Activated CD4-positive, alpha-beta T cell treated with anti-CD3 and anti-CD28 coated beads, Interleukin-2, amount 10 ng/mL, durations not matched to agents 24 days and 14 days (primary cell): ENCODE measurements around the gene ACTG1. TPM values are rescaled to one million over a fixed set of nuclear protein-coding genes. Genes with fewer than 3 reads are reported as not detected.

Experiments
- DNase-seq: peaks from one replicate; pipeline ENCODE4 v3.0.0; 2022
- H3K27ac Mint-ChIP-seq: one replicate; pipeline ENCODE4 v1.8.0; 2022; ENCODE audit warnings: mild to moderate bottlenecking, mixed read lengths
- H3K27me3 Mint-ChIP-seq: one replicate; pipeline ENCODE4 v1.8.0; 2022; ENCODE audit warnings: mixed read lengths
- H3K36me3 Mint-ChIP-seq: one replicate; pipeline ENCODE4 v1.8.0; 2022; ENCODE audit warnings: low read depth, mild to moderate bottlenecking, mixed read lengths
- H3K4me1 Mint-ChIP-seq: one replicate; pipeline ENCODE4 v1.8.0; 2021; ENCODE audit warnings: mixed read lengths
- H3K4me3 Mint-ChIP-seq: one replicate; pipeline ENCODE4 v1.8.0; 2022; ENCODE audit warnings: mild to moderate bottlenecking, moderate library complexity, mixed read lengths
- H3K9me3 Mint-ChIP-seq: one replicate; pipeline ENCODE4 v1.8.0; 2021; ENCODE audit warnings: mixed read lengths
- intact Hi-C: fragments of 100-400 bp; cut with micrococcal nuclease; formaldehyde crosslinking; loops from one replicate; pipeline ENCODE4 v1.15.1; 2023
- total RNA-seq: library from RNA; stranded (reverse); gene quantifications from 2 replicates; pipeline ENCODE4 v1.2.3, GENCODE V29; 2022

The ACTG1 gene
- total RNA-seq, 1 donor from 2014 or later: 3,353 TPM

DNA sequence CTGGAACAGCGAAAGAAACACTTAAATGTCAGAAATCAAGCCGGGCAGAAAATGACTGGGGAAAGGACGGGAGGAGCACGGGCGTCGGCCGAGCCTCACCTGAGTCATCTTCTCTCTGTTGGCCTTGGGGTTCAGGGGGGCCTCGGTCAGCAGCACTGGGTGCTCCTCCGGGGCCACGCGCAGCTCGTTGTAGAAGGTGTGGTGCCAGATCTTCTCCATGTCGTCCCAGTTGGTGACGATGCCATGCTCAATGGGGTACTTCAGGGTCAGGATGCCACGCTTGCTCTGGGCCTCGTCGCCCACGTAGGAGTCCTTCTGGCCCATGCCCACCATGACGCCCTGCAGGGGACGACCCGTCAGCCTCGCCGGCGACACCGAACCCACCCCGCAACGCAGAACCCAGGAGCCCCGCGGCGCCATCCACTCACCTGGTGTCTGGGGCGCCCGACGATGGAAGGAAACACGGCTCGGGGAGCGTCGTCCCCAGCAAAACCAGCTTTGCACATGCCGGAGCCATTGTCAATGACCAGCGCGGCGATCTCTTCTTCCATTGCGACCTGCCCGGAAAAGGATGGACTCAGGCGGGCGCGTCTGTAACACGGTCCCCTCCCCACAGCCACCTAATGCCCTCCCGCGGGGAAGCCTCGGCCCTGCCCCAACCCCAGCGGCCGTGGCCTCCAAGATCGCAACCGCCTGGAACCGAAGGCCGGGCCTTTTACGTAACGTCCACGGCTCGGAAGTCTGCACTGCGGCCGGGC is 616 bp downstream of the ACTG1 start:
- peaks cover 49% of the 10 kb centered on the region for H3K36me3 Mint-ChIP-seq
- H3K4me1 Mint-ChIP-seq: peaks cover 36% of the 10 kb centered on the region
- no peaks in the 10 kb centered on the region for H3K9me3 Mint-ChIP-seq
- DNase-seq: peak; percentile 80
- intact Hi-C loops: loop anchor here (1.0 to 5.0 kb wide), 5 partner anchors 27 to 360 kb away; partner anchors contain the start of genes ARHGDIA and FAAP100
- H3K27me3 Mint-ChIP-seq: peaks cover 2% of the 10 kb centered on the region
- H3K4me3 Mint-ChIP-seq: peak overlapping the region; percentile 99
- peak overlapping the region; percentile 88 for H3K27ac Mint-ChIP-seq

DNA sequence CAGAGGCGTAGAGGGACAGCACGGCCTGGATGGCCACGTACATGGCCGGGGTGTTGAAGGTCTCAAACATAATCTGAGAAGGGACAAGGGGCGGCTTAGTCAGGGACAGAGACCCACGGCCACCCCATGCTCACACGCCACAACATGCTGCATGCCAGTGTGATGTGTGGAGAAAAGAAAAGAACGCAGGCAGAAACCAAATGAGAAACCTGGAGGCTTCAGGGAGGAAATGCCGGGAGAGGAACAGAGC is 1.1 kb downstream of the ACTG1 start:
- Mint-ChIP-seq H3K4me1 (peaks cover 32% of the 10 kb centered on the region), H3K27me3 (peaks cover 2% of the 10 kb centered on the region), H3K36me3 (peaks cover 49% of the 10 kb centered on the region), H3K27ac (peak overlapping the region; percentile 88), H3K9me3 (no peaks in the 10 kb centered on the region), H3K4me3 (peak overlapping the region; percentile 99)
- DNase-seq: peak; percentile 77
- intact Hi-C loops: loop anchor here (1.0 to 5.0 kb wide), 2 partner anchors 115 to 361 kb away; partner anchors contain the start of gene ARHGDIA

DNA sequence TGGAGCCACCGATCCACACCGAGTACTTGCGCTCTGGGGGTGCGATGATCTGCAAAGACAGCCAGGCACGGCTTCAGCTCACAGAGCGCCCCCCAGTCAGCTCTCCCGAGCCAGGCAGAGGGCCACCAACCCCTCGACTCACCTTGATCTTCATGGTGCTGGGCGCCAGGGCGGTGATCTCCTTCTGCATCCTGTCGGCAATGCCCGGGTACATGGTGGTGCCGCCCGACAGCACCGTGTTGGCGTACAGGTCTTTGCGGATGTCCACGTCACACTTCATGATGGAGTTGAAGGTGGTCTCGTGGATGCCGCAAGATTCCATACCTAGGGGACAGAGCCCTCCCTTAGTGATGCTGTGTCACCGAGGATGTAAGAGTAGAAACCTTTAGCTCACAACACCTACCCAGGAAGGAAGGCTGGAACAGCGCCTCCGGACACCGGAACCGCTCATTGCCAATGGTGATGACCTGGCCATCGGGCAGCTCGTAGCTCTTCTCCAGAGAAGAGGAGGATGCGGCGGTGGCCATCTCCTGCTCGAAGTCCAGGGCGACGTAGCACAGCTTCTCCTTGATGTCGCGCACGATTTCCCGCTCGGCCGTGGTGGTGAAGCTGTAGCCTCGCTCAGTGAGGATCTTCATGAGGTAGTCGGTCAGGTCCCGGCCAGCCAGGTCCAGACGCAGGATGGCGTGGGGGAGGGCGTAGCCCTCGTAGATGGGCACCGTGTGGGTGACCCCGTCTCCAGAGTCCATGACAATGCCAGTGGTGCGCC is 1.6 kb downstream of the ACTG1 start:
- Mint-ChIP-seq H3K9me3 (no peaks in the 10 kb centered on the region), H3K36me3 (peaks cover 49% of the 10 kb centered on the region), H3K27me3 (peaks cover 2% of the 10 kb centered on the region), H3K4me1 (peaks cover 28% of the 10 kb centered on the region), H3K4me3 (peak overlapping the region; percentile 99), H3K27ac (peak overlapping the region; percentile 88)
- DNase-seq: peak; percentile 84
- intact Hi-C loops: loop anchor here (1.0 to 5.0 kb wide), 2 partner anchors 115 to 361 kb away; partner anchors contain the start of gene ARHGDIA

DNA sequence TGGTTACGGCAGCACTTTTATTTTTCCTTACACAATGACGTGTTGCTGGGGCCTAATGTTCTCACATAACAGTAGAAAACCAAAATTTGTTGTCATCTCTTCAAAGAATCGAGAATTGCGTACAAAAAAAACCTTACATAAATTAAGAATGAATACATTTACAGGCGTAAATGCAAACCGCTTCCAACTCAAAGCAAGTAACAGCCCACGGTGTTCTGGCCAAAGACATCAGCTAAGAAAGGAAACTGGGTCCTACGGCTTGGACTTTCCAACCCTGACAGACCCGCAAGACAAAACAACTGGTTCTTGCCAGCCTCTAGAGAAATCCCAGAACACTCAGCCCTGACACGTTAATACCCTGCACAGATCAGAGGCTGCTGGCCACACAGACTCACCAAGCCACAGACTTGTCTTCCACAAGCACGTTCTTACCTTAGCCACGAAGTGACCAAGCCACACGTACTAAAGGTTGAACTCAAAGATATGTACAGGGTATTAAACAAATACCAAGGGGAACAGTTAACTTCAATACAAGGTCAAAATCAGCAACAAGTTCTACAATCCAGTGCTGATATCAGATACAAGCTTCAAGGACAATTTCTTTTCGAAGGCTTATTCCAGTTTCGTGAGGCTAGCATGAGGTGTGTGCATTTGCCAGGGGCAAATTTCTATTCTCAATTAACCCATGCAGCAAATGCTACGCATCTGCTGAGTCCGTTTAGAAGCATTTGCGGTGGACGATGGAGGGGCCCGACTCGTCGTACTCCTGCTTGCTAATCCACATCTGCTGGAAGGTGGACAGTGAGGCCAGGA is 2.4 kb downstream of the ACTG1 start:
- Mint-ChIP-seq H3K4me3 (peak overlapping the region; percentile 99), H3K4me1 (peaks cover 23% of the 10 kb centered on the region), H3K9me3 (no peaks in the 10 kb centered on the region), H3K36me3 (peaks cover 47% of the 10 kb centered on the region), H3K27me3 (peaks cover 4% of the 10 kb centered on the region), H3K27ac (peak overlapping the region; percentile 88)
- DNase-seq: no peak
- intact Hi-C loops: loop anchor here (5.0 kb wide), 1 partner anchor 362 kb away; the partner anchor contains the start of gene ARHGDIA

DNA sequence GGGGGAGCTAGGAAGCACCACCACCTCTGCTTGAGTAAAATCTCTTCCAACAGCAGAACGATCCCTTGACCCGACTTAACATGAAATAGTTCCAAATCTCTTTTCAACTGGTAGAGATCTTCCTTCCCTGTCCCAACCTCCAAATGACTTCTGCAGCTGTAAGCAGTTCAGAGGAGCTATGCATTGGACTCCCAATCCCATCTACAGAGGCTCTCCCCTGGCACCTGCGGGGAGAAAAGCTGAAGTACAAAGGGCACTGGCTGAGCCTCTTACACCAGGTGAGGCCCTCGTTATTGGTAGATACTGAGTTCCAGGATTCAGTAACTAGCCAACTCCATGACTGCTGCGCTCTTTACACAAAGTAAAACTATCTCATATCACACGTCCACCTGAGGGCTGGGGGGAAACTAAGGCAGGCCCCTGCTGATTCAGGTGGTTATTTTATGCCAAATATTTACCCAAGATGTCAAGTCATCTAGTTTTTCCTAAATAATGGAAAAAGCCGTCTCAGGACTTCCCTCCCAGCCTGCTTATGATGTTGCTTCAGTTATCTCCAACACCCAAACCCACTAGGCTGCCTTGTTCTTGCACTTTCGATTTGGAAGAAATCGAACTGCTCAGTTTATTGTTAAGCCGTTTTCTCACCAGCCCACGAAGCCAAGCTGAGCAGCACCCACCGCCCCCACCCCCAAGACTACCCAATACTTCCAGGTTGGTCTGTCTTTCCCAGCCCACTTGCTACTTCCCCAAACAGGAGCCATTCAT is 3.2 kb downstream of the ACTG1 start:
- no peaks in the 10 kb centered on the region for H3K9me3 Mint-ChIP-seq

DNA sequence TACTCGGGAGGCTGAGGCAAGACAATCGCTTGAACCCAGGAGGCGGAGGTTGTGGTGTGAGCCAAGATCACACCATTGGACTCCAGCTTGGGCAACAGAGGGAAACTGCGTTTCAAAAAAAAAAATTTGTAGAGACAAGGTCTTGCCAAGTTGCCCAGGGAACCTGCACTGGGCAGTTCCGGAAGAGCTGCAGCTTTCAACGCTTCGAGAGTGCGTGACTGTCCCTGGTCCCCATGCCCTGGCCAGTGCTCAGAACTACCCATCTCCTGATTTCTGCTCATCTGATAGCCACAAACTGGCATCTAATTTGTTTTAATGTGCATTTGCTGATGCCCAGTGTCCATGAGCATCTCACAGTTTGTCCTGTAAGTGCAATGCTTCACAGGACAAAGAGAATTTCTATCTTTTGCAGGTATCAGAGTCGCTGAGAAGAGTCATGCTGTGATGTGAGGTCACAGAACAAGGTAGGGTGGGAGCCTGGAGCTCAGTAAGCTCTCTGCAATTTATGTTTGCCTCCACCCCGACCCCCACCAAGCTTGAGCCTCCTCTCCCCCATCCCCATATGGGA is 3.9 kb downstream of the ACTG1 start:
- DNase-seq: no peak
- intact Hi-C loops: no loop called here
- Mint-ChIP-seq H3K4me3 (peak overlapping the region; percentile 99), H3K36me3 (peaks cover 45% of the 10 kb centered on the region), H3K27ac (peak overlapping the region; percentile 78), H3K4me1 (peaks cover 23% of the 10 kb centered on the region), H3K9me3 (no peaks in the 10 kb centered on the region), H3K27me3 (peaks cover 11% of the 10 kb centered on the region)

More for the DNA sequence above, 3.2 kb downstream of the ACTG1 start:
- intact Hi-C loops: no loop called here
- H3K27me3 Mint-ChIP-seq: peaks cover 8% of the 10 kb centered on the region
- H3K36me3 Mint-ChIP-seq: peaks cover 45% of the 10 kb centered on the region
- peaks cover 23% of the 10 kb centered on the region for H3K4me1 Mint-ChIP-seq
- peak overlapping the region; percentile 99 for H3K4me3 Mint-ChIP-seq
- peak overlapping the region; percentile 78 for H3K27ac Mint-ChIP-seq
- peak; percentile 78 for DNase-seq

DNA sequence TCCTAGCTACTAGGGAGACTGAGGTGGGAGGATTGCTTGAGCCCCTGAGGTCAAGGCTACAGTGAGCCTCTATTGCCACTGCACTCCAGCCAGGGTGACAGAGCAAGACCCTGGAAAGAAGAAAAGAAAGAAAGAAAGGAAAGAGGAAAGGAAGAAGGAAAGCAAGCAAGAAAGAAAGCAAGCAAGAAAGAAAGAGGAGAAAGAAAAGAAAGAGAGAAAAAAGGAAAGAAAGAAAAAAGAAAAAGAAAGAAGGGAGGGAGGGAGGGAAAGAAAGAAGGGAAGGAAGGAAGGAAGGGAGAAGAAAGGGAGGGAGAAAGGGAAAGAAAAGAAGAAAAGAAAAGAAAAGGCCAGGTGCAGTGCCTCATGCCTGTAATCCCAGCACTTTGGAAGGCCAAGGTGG is 9.0 kb downstream of the ACTG1 start:
- peaks cover 4% of the 10 kb centered on the region for H3K4me1 Mint-ChIP-seq
- no peaks in the 10 kb centered on the region for H3K9me3 Mint-ChIP-seq
- DNase-seq: no peak
- no peak overlapping the region for H3K4me3 Mint-ChIP-seq
- H3K36me3 Mint-ChIP-seq: peaks cover 8% of the 10 kb centered on the region
- intact Hi-C loops: no loop called here
- H3K27ac Mint-ChIP-seq: no peak overlapping the region
- peaks cover 24% of the 10 kb centered on the region for H3K27me3 Mint-ChIP-seq

DNA sequence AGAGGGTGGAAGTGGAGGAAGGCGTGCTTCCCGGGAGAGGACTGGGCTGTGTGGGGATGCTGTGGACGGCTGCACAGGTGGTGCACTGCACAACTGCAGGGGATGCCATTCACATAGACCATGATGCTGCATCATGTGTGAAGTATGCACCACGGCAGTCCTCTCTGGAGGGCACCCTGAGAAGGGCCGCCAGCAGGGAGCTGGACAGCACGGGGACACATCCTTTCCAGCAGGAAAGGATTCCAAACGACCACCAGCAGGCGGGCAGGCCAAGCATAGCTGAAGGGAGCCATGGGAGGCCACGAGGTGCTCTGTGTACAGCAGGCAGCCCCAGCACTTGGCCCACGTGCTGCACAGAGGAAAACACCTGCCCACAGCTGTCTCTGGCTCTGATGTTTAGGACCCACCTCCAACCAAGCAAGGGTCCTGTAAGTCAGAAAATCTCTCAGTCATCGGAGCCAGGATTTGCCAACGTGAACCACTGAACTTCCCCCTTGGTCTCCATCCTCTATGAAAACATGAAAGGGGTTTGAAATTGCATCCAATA is 10.1 kb downstream of the ACTG1 start:
- H3K27me3 Mint-ChIP-seq: peaks cover 27% of the 10 kb centered on the region
- no peaks in the 10 kb centered on the region for H3K4me1 Mint-ChIP-seq
- no peak overlapping the region for H3K4me3 Mint-ChIP-seq
- DNase-seq: no peak
- no peak overlapping the region for H3K27ac Mint-ChIP-seq
- intact Hi-C loops: no loop called here
- no peaks in the 10 kb centered on the region for H3K9me3 Mint-ChIP-seq
- no peaks in the 10 kb centered on the region for H3K36me3 Mint-ChIP-seq

DNA sequence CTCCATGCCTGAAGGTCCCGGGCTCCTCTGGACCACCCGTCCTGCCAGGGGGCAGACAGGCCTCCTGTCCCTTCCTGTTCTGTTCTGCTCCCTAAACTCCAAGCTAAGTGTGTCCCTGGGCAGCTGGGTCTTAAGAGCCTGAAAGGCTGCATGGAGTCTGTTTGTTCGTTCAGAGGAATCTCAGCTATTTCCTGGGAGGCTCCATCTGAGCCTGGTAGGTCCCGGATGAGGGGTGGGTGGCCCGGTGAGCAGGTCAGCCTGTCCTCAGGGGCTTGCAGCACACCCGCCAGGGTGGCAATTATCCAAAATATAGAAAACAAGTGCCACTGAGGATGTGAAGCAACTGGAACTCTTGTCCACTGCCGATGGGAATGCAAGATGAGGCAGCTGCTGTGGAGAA is 12.6 kb downstream of the ACTG1 start:
- Mint-ChIP-seq H3K27ac (no peak overlapping the region), H3K36me3 (no peaks in the 10 kb centered on the region), H3K27me3 (peaks cover 29% of the 10 kb centered on the region), H3K4me1 (peaks cover 1% of the 10 kb centered on the region), H3K4me3 (no peak overlapping the region), H3K9me3 (no peaks in the 10 kb centered on the region)
- intact Hi-C loops: no loop called here
- no peak for DNase-seq

DNA sequence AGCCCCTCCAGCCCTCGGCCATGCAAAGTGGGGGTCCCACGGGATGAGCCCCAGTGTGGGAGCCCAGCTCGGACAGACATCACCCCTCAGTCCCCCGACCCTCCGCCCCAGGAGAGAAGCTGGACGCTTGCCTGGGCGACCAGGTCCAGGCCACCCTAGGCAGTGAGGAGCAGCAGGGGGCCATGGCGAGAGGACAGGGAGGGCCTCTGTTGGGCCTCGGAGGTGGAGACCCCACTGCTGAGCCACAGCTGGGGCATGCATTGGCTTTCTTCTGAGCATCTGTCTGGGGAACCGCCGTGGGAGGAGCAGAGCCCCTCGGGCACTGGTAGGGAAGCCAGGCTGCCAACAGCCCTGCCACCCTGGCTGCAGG is 13.0 kb downstream of the ACTG1 start:
- no peaks in the 10 kb centered on the region for H3K36me3 Mint-ChIP-seq
- H3K4me1 Mint-ChIP-seq: peaks cover 4% of the 10 kb centered on the region
- DNase-seq: no peak
- H3K27me3 Mint-ChIP-seq: peaks cover 28% of the 10 kb centered on the region
- H3K9me3 Mint-ChIP-seq: no peaks in the 10 kb centered on the region
- no peak overlapping the region for H3K4me3 Mint-ChIP-seq
- intact Hi-C loops: no loop called here
- no peak overlapping the region for H3K27ac Mint-ChIP-seq

DNA sequence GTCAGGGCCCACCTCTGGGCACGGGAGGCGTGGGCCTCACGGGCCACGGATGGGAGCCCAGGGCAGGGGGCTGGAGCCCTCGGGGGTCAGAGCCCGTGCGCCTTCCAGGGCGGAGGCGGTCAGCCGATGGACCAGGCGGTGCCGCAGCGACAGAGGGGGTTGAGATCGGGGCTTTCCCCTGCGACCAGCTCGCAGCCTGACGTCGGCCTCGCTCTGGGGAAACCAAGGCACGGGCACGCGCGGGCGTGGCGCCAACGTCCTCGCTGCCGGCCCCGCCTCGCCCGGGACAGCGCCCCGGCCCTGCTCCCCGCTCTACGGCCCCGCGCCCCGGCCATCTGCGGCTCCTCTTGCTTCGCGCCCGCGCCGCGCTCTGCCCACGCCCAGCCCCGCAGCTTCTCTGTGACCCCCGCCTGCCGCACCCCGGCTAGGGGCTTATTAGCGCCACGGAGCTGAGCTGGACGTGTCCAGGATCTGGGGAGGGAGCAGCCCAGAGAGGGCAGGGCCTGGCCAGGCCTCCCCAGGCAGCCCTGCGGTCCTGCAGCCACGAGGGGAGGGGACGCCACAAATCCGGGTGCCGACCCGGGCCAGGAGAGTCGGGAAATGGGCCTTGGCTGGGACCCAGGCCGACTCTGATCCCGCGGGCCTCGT is 13.5 kb downstream of the ACTG1 start:
- Mint-ChIP-seq H3K9me3 (no peaks in the 10 kb centered on the region), H3K4me3 (no peak overlapping the region), H3K27ac (no peak overlapping the region), H3K4me1 (peaks cover 4% of the 10 kb centered on the region), H3K36me3 (no peaks in the 10 kb centered on the region), H3K27me3 (peaks cover 27% of the 10 kb centered on the region)
- no peak for DNase-seq
- intact Hi-C loops: no loop called here

DNA sequence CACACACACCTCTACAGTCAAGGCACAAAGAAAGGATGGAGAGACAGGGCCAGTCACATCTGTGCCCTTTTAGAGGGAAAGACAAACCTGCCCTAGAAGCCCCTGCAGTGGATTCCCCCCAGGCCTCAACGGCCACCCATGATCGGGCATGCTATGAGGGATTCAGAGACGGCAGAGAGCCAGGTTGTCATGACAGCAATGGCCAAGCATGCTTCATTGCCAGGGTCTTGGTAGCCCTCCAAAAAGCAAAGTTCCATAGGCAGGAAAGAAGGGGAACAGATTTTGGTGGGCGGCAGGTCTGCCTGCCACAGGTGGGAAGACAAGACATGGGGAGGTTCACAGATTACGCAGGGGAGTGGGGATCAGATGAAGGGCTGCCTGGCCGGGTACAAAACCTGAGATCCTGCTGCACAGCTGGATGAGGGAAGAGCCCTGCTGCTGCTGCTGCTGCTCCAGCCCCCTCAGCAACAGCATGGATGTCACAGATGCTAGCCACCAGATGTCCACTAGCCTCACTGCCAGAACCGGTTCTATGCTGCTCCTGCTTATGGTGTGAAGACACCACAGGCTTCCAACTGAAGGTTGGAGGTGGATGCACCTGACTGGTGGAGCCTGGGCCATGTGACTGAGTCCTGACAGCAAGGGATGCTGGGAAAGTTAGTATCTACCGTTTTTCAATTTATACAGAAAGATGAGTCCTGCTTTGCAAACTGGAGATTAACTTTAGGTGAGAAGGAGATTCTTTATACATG is 17.8 kb downstream of the ACTG1 start:
- DNase-seq: peak; percentile 69
- H3K4me3 Mint-ChIP-seq: no peak overlapping the region
- H3K27me3 Mint-ChIP-seq: peaks cover 21% of the 10 kb centered on the region
- H3K27ac Mint-ChIP-seq: no peak overlapping the region
- intact Hi-C loops: no loop called here
- no peaks in the 10 kb centered on the region for H3K9me3 Mint-ChIP-seq
- H3K36me3 Mint-ChIP-seq: no peaks in the 10 kb centered on the region
- H3K4me1 Mint-ChIP-seq: peaks cover 4% of the 10 kb centered on the region
